ENCODE measurements around the gene VTI1A.

The VTI1A gene

DNA sequence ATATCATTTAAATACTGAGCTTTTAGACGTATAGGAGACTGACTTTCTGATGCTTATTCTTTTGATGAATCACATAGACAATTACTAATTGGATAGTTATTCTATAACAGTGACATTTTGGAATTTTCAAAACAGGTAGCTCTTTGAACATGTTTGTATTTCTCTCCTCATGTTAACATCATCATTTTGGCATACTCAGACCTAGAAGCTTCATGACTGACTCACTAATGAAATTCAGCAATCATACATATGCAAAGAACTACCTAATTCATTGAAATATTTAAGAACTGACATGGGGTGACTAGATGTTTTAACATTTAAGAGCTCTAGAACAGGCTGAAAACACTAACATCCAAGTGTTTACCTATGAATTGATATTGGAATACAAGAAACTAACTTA, 192.3 kb downstream of the VTI1A start:
- DNase-seq (ENCODE audit: low spot score), result no peak

DNA sequence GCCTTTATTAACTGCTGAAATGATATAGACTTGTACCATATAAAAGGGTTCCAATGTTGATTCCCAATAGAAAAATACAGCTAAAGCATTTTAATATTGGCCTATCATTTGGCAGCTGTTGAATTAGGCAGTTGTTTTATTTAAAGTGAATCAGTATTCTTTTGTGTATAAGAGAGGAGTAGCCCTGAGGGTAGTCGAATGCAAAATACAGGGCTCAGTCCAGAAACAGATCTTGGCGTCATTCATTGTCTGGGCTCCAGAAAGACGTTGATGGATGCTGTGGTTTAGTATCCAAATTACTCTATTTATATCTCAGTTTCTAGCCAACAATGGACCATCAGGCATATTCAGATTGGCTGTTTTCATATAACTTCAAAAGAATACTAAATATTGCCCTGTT, 193.6 kb downstream of the VTI1A start:
- no peak for DNase-seq (ENCODE audit: low spot score)

DNA sequence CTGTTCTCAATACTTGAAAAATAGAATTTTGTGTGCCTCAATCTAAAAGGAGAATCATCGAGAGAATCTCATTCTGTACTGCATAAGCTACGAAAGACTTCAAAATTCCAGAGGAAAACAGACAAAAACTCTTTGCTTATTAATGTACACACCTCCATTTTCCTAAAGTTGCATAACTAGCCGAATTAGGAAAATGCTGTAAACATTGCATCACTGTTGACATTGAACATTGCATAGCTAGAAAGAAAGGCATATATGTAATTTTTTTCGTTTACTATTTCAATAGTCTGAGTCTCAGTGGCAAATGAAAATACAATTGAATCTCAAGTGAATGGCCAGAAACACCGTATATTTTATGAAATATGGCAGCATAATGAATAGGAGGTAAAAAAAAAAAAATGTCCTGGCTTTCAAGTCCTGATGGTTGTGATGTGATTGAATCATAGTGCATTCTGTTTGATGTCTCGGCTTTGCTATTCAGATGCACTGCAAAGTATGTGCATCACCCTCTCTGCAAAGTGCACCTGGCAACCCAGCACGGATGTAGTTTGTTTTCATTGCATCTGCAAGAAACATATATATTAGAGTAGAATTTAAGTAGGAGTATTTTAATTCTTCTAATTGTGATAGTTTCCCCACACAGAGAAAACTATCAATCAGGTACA, 196.7 kb downstream of the VTI1A start:
- DNase-seq (ENCODE audit: low spot score), result no peak

DNA sequence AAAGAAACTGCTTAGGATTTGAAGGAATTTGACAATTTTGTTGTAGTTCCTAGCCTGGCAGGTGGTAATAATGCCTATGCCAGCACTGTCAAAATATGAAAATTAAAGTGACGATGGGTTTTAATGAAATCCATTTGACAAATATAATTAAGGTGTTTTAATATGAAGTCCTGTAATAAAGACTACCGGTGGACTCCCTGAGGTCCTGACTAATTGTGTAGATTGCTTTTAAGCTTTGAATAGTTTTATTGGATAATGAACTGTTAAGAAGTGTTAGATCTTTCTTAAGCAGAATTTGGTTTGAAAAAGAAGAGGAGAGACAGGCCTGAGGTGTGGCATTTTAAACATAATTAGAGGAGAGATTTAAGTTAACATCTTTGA, 197.2 kb downstream of the VTI1A start:
- no peak for DNase-seq (ENCODE audit: low spot score)

DNA sequence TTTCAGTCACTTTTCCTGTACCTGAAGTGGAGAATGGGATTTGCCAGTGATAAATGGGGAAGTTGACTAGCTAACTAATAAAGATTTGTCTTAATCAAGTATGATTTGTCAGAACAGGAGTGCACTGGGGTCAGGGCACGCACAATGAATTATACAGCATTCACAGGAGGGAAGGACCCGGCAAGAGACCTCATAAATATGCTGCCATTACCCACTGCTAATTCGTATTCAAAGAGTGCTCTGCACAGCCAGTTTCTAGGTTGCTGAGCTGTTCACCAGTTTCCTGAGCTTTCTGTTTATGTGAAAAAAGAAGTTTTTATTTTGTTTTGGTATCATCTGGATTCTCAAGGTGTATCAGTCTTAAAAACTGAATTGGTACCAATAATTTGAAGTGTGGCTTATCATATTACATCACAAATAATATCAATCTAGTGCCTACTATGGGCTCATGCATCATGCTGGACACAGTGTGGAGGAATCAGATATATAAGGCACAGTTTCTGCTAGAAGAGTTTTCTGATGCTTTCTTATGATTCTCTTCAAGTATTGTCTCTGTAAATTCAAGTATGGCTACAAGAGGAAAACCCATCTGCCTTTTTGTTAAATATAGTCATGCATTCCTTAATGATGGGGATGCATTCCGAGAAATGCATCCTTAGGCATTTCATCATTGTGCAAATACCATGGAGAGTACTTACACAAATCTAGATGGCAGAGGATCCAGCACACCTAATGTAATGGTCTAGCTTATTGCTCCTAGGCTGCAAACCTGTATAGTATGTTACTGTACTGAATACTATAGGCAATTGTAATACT, 202.2 kb downstream of the VTI1A start:
- no peak for DNase-seq (ENCODE audit: low spot score)

DNA sequence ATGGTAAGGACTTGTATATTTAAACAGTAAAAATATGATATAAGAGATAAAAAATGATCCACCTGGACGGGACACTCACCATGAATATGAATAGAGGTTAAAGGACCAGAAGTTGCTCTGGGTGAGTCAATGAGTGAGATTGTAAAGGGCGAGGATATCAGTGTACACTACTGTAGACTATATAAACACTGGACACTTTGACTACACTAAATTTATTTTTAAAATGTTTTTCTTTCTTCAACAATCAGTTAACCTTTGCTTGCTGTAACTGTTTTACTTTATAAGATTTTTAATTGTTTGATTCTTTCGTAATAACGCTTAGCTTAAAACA, 202.8 kb downstream of the VTI1A start:
- DNase-seq (ENCODE audit: low spot score), result no peak

DNA sequence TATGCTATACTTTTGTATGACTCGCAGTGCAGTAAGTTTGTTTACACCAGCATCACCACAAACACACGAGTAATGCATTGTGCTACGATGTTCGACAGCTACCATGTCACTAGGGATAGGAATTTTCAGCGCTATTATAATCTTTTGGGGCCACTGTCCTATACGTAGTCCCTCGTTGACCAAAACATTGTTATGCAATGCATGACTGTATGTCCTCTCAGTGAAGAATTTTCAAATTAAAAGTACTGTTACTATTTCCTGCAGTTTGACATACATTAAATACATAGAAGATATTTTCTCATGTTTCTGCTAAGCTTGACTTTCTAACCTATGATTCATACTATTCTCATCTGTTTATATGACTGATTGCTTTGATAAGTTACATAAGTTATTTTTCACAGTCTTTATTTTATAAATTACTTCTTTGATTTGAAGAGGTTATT, 203.6 kb downstream of the VTI1A start:
- DNase-seq (ENCODE audit: low spot score), result no peak

DNA sequence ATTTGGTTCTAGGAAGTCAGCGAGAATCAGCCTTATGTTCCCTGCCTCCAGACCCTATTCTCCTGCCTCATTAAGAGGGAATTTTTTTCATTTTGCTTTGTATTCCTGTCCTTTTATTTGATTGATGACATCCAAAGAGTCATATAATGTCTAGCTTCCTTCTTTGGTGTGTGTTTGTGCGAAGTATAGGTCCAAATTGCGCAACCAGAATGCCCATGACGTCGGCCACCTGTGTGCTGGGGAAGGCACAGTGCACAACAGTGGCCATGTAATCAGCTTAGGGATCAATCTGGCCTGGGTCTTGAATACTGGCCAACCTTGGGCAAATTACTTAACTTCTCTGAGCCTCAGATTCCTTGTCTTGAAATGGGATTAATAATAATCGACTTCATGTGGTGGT, 206.2 kb downstream of the VTI1A start:
- no peak for DNase-seq (ENCODE audit: low spot score)

DNA sequence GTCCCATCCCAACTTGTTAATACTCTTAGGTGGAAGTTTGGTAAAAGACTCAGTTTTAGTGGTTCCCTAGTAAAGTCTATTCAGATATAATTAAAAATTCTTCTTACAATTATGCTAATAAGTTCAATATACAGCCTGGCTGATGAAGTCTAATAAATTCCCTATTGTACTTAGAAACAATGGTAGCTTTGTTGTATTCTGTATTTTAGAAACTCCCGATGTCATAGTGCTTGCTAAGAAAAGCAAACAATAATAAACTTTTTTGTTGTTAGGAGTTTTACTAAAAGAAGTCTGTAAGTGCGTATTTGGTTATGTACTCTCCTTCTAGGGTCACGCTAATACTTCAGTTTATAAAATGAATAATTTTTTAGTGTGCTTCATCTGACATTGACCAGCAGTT, 206.8 kb downstream of the VTI1A start:
- no peak for DNase-seq (ENCODE audit: low spot score)

DNA sequence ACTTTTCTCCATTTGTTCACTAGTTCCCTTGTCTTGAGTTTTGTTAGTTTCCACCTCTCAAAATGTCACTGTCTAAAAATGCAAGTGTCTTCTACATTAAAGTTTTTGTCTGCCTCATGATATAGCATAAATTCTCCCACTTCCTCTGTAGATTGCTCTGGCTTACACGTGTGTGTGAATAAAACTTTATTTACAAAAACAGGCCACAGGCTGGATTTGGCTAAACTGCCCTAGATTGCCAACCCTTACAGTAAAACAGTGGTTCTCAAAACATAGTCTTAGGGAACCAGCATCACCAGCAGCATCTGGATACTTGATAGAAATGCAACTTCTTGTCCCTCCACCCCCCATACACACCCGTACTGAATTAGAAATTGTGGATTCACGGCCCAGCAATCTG, 207.8 kb downstream of the VTI1A start:
- DNase-seq (ENCODE audit: low spot score), result no peak

DNA sequence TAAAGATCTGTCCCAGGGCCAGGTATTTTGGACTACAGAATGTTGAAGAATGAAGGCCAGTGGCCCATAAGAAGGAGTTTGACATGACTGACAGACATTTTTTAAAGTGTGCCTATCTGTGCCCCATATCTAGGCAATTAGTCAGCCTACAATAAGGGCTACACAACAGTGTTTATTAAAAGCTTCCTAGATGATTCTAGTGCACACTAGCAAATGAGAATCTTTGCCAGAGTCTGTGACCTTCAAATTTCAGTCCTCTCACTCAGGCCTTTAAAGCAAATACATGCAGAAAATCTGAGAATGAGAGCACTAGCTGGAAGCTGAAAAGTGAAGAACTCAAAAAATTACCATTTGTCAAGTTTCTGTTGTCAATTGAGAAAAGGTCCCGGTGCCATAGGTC, 208.7 kb downstream of the VTI1A start:
- DNase-seq (ENCODE audit: low spot score), result no peak

DNA sequence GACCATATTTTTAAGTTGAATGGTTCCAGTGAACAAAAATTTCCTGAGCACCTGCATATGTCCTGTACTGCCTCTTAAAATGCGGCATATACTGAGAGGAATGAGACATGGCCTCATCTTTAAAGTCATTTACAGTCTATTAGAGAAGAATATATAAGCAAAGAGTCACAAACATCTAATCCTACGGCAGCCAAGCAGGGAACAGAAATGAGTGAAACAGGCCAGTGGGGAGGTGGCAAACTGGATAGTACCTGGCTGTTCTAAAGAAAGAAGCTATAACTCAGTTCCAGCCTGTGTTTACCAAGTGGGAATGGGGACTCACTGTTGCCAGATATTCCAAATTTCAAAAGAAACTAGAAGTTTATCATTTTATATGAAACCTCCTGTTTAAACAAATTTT, 211.4 kb downstream of the VTI1A start:
- DNase-seq (ENCODE audit: low spot score), result no peak

DNA sequence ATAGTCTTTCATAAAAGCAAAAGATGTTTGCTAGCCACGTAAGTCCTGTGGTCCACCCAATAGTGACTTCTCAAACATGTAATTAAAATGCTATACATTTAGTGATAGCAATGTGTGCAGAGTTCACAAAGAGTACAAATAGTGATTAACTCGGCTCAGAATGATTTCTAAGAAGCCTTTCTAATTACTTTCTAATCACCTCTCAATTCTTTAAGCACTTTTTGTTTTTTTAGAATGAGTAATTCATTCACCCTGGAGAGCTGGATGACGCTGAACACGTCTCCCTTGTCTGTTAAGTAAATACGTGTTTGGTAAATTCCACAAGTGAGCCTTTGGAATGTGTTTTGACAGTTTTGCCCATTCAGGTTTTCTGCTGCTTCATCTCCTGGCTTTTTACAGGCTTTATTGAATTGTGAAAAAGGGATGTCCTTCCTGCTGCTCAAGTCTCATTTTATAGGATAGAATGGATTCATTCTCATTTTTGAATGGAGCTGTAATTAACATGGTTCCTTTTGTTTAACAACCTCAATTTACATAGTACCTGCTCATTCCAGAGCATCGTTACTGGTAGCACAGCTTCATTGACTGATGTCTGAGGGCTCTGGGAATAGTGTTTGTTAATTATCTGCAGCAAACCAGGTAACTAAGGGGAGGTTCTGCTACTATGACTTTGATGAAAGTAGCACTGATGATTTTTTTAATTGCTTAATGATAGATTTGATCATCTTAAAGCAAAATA, 212.1 kb downstream of the VTI1A start:
- no peak for DNase-seq (ENCODE audit: low spot score)

DNA sequence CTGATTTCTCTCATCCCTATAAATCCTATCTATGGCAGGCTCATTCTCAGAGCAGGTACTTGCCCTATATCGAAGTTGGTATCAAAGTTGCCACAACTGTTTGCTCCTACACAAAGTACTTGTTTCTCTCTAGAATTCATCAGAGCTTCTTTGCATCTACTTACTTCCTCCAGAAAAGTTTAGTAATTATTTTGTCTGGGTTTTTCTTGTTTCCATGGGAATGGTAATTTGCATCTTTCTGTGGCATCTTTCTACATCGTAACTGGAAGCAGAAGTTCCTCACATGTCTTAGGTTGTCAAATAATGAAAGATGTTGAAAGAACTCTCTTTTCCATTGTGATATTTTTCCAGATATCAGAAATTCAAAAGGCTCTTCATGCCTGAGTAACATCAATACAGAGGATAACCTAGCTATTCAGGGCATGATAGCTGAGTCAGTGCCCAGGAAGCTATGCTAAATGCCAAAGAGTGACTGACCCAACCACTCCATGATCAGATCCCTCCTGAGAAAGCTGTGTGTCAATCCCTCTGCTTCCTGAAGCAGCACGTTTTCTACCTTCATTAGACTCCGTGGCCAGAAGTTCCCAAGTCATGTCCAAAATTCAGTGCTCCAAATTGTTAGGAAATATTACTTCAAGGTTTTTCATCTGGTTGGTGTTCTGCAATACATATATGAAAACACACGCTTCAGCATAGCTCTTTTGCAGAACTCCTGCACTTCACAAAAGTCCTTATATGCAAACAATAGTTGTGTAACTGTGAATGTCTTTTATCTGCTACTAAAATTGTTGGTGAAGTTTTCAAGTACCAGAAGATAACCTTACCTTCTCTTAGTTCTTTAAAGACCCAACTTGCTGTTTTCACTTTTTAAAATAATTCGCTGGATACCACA, 216.5 kb downstream of the VTI1A start:
- no peak for DNase-seq (ENCODE audit: low spot score)

DNA sequence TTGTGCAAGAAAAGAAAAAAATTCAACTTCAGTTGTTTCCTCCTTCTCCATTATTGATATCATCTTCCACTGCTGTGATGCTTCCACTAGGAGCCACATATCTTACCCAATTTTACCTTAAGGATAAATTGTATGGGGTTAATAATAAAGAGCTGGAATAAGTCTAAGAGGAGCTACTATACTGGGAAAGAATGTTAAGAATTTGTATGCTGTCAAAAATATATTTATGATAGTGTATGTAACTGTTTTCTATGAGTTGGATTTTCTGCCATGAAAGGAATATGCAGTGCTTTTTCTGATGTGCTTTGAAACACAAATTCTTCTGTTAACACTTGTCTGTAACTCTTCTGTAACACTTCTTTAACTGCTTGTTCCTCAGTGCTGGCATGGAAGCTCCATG, 219.1 kb downstream of the VTI1A start:
- no peak for DNase-seq (ENCODE audit: low spot score)

DNA sequence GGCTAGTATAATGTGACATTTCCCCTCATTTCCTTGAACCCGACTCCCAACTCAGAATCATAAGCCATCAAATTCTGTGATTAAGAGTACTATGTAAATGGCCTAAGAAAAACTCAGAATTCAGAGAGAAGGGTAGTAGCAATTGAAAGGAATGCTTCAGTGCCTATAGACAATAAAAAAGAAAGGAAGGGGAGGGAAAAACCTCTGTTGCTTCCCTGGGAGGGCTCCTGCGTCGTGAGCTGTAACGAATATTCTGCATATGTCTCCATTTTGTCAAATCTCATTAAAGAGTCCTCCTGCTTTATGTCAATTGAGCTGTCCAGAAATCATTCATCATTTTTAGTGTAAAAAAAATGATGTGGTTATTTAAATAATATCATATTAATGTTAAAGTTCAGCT, 223.0 kb downstream of the VTI1A start:
- no peak for DNase-seq (ENCODE audit: low spot score)

DNA sequence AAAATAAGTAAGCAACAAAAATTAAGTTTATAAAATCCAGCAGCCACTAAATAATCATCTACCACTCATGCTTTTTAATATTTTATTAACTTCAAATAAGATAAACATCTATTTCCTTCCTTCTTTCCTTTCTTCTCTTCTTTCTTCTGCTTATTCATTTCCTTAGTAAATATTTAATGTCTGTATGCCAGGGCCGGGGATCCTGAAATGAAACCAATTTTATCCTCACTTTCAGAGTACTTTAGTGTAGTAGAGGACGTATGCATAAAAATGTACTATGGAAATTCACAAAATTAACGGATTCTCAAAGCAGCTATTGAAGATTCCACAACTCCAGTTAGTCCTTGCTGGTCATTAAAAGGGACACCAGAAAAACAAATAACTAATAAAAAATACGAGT, 224.7 kb downstream of the VTI1A start:
- DNase-seq (ENCODE audit: low spot score), result no peak

DNA sequence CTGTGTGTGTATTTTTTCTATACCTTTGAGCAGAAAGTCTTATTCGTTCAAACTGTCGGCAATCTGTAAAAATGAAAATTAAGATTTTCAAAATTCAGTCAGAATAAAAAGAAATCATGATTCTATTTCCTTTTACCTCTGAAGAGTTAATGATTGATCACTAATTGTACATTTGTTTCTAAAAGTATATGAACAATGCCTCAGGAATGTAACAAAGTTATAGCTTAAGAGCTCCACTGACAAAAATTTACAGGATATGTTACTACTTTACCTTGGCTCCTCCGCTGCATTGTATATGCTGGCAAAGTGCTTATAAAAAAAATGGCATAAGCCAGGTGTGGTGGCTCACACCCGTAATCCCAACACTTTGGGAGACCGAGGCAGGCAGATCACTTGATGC, 225.7 kb downstream of the VTI1A start:
- DNase-seq (ENCODE audit: low spot score), result no peak

DNA sequence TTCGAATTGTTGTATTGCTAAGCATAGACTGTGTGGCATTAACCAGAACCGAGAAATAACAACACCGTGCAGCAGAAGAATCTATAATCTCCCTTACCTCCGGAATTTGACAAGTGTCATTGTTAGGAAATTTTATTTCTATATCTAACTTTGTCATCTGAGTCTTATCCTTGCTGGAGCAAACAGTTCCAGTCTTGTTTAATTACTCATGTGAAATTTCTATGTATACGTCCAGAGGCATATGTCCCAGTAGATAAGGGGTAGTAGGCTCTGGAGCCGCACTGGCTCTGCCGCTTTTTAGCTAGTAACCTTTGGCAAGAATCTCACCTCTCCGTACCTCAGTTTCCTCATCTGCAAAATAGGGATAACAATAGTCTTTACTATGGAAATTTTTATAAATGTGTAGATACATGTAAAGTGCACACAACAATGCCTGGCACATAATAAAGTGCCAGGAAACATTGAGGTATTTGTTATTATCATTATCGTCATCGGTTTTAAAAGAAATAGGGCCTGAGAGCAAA, 228.6 kb downstream of the VTI1A start:
- DNase-seq (ENCODE audit: low spot score), result no peak

DNA sequence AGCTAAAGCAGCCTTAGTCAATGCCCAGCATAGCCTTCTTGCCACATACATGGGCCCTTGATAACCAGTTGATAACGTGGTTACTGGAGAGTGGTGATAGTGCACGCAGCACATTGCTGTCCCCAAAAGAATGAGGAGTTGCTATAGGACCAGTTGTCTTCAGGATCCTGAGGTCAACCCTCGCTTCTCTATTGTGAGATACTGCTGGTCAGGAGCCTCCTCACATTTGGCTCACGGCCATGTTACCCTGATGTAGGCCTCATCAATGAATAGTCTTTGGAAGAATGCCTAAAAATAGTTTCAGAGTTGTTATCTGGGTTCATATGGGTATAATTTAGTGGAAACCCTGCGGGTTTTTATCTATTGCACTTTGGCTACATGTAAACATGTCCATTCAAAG, 230.7 kb downstream of the VTI1A start:
- no peak for DNase-seq (ENCODE audit: low spot score)

DNA sequence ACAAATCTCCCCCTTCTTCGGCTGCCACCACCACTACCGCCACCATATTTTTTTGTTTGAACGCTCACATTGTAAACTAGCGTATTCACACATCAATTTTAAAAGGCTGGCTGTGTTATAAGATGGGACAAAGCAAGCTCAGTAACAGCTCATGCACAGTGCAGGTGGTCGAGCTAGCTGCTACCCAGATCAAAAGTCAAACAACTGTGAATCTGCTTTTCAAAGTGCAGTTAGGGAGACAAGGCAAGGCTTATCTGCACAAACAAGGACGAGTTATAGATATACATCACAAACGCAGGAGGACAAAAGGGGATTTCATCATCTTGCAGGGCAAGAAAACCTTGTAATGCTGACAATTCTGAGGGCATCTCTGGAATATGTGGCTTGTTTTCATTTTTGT, 231.6 kb downstream of the VTI1A start:
- DNase-seq (ENCODE audit: low spot score), result no peak

DNA sequence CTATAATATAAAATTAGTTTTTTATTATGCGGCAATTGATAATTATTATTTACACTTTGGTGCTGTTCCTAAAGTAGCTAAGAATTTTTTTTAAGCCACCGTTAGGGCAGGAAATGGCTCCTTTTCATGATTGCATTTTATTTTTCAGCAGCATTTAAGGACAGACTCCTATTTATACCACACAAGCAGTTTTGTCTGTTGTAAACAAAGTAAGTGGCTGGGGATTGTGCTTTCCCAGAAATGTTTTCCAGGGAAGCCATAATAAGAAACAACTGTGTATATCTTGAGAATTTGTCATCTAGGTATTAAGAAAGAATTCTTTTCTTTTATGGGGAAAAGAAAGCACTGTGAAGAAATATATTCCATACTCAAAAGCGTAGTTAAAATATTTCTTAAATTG, 232.0 kb downstream of the VTI1A start:
- DNase-seq (ENCODE audit: low spot score), result no peak

All from HuH-7.5 (cell line).